Measurements from ENCODE around the gene SLC35E4.
"Not testable (repeated sequence)": the region's sequence is repeated elsewhere in the genome, so short reads cannot be mapped to it uniquely, and the experiment has no call there.

SLC35E4 gene

GRCh38 chr22:30612789-30613188 is 22.8 kb upstream of the SLC35E4 start:
- no peak for DNase-seq

- DNase-seq = no peak
Observed at GRCh38 chr22:30614268-30614667, 21.3 kb upstream of the SLC35E4 start.

GRCh38 chr22:30614879-30615278 is 20.7 kb upstream of the SLC35E4 start:
- DNase-seq = no peak

- DNase-seq = no peak
Observed at GRCh38 chr22:30615543-30615954, 20.0 kb upstream of the SLC35E4 start.

- no peak for DNase-seq
Observed at GRCh38 chr22:30617819-30618218, 17.8 kb upstream of the SLC35E4 start.

- DNase-seq = not testable (repeated sequence)
Observed at GRCh38 chr22:30619909-30620308, 15.7 kb upstream of the SLC35E4 start.

- no peak for DNase-seq
Observed at GRCh38 chr22:30626413-30626812, 9.2 kb upstream of the SLC35E4 start.

GRCh38 chr22:30627471-30627870 is 8.1 kb upstream of the SLC35E4 start:
- no peak for DNase-seq

GRCh38 chr22:30628491-30628890 is 7.1 kb upstream of the SLC35E4 start:
- DNase-seq = peak in 1 of 2 donors; percentile 51

GRCh38 chr22:30631469-30631868 is 4.1 kb upstream of the SLC35E4 start:
- DNase-seq = not testable (repeated sequence)

GRCh38 chr22:30634471-30635233 is 929 bp upstream of the SLC35E4 start:
- peak; percentile 72 to 86 for DNase-seq

- peak in 1 of 2 donors; percentile 45 for DNase-seq
Observed at GRCh38 chr22:30636226-30637077, 871 bp downstream of the SLC35E4 start.

GRCh38 chr22:30637701-30638114 is 2.1 kb downstream of the SLC35E4 start:
- DNase-seq = no peak

GRCh38 chr22:30640361-30640760 is 4.8 kb downstream of the SLC35E4 start:
- DNase-seq = no peak

- DNase-seq = no peak
Observed at GRCh38 chr22:30640839-30641430, 5.4 kb downstream of the SLC35E4 start.

- peak in 1 of 2 donors; percentile 18 for DNase-seq
Observed at GRCh38 chr22:30643055-30643875, 7.7 kb downstream of the SLC35E4 start.

GRCh38 chr22:30646518-30647160 is 11.1 kb downstream of the SLC35E4 start:
- DNase-seq = no peak

- no peak for DNase-seq
Observed at GRCh38 chr22:30647536-30647935, 12.0 kb downstream of the SLC35E4 start.

GRCh38 chr22:30648825-30649224 is 13.2 kb downstream of the SLC35E4 start:
- DNase-seq = no peak

GRCh38 chr22:30649430-30650007 is 13.9 kb downstream of the SLC35E4 start:
- no peak for DNase-seq

GRCh38 chr22:30650508-30651116 is 15.0 kb downstream of the SLC35E4 start:
- peak; percentile 55 to 67 for DNase-seq
